GM20000 (cell line): ENCODE data around the gene SEMA4D.

Experiments used
- DNase-seq: peaks from one replicate; pipeline ENCODE4 v3.0.0; 2012; ENCODE audit warnings: low spot score
- TF ChIP-seq, protein P1 (sequence below): IDR thresholded peaks from 2 replicates; pipeline ENCODE4 v1.5.1; 2012; ENCODE audit warnings: mild to moderate bottlenecking, control low read depth; ENCODE audit errors: extremely low read depth, missing control alignments

Gene SEMA4D

DNA sequence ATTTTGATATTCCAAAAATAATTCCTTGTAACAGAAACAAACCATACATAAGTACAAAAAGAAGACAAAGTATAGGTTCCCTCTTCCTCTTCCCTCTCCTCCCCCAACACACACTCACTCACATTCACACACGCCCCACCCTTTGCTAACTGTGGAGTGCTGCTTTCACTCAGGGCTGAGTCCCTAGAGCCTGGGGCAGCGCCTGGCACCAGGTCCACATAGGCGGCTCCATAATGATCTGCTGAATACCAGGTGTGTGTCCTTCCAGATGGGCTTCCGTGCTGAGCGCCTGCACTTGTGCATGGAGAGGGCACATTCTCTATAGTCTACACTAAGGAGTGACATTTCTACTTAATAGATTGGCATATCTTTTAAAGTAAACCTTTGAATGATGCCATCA lies 3.7 kb downstream of the SEMA4D start:
- DNase-seq: no peak
- TF ChIP-seq, protein P1, sequence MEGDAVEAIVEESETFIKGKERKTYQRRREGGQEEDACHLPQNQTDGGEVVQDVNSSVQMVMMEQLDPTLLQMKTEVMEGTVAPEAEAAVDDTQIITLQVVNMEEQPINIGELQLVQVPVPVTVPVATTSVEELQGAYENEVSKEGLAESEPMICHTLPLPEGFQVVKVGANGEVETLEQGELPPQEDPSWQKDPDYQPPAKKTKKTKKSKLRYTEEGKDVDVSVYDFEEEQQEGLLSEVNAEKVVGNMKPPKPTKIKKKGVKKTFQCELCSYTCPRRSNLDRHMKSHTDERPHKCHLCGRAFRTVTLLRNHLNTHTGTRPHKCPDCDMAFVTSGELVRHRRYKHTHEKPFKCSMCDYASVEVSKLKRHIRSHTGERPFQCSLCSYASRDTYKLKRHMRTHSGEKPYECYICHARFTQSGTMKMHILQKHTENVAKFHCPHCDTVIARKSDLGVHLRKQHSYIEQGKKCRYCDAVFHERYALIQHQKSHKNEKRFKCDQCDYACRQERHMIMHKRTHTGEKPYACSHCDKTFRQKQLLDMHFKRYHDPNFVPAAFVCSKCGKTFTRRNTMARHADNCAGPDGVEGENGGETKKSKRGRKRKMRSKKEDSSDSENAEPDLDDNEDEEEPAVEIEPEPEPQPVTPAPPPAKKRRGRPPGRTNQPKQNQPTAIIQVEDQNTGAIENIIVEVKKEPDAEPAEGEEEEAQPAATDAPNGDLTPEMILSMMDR: no peak

DNA sequence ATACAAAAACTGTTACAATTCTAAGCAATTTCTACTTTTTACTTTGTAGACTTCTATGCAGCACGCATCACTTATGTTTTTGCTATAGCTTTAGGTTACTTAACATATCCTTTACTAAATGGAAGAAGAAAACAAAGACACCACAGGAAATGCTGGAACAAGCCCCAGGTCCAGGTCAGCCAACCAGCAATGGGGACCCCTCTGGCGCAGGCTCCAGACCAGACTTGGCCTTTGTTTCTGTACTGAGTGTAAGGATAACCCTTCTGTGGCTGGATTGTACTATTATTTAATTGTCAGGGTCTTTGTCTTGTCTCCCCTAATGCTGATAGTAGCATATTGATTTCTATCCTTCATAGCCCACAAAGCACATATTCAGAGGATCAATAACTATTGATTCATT lies 4.2 kb downstream of the SEMA4D start:
- TF ChIP-seq, protein P1: no peak
- DNase-seq: no peak

DNA sequence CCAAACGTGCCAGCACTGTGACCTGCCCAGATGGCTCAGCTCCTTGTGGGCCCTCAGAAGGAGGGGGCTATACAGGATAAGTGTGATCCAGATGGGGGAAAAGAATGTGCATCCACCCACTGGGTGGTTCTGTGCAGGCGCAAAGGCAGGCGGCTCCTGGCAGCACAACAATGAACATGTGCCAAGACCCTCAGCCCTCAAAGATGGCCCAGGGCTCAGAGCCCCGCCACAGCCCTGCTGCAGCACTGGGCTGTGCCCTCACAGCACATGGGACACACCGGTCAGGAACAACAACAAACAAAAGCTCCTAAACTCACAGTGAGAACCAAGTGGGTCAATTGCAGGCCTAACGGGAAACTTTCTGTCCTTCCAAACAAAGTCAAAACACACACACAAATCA lies 4.7 kb downstream of the SEMA4D start:
- DNase-seq: no peak
- TF ChIP-seq, protein P1: no peak

DNA sequence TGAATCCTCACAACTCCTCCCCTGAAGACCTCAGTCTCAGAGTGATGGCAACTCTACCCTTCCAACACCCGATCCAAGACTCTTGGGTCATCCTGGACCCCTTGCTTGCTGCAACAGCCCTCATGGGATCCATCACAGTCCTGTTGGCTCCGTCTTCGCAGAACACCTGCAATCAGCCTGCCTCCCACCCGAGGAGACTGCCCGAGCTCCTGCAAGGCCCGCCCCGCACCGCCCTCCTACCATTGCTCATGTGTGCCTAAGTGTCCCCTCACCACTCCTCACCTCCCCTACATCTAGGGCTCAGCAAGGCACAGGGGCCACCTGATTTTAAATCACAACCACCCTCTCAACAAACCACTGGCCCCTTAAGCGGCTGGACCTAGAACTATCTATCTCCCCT lies 5.3 kb downstream of the SEMA4D start:
- TF ChIP-seq, protein P1: no peak
- DNase-seq: no peak

DNA sequence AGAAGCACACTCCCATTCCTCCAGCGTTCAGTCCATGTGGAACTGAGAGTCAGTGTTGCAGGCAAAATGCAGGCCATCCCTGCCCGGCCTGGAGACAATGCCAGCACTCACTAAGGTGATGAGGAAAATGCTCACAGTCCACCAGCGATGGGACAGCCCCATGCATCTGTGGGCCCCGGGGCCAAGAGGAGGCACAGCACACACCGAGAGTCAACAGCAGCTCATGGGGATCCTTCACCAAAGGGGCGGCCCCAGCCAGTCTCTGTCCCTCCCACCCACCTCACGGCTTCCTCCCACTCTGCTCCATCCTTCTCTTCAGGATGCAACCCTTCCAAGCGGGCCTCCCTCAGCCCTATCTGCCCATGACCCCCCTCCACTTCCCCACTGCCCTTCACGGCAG lies 6.2 kb downstream of the SEMA4D start:
- DNase-seq: no peak
- TF ChIP-seq, protein P1: no peak

DNA sequence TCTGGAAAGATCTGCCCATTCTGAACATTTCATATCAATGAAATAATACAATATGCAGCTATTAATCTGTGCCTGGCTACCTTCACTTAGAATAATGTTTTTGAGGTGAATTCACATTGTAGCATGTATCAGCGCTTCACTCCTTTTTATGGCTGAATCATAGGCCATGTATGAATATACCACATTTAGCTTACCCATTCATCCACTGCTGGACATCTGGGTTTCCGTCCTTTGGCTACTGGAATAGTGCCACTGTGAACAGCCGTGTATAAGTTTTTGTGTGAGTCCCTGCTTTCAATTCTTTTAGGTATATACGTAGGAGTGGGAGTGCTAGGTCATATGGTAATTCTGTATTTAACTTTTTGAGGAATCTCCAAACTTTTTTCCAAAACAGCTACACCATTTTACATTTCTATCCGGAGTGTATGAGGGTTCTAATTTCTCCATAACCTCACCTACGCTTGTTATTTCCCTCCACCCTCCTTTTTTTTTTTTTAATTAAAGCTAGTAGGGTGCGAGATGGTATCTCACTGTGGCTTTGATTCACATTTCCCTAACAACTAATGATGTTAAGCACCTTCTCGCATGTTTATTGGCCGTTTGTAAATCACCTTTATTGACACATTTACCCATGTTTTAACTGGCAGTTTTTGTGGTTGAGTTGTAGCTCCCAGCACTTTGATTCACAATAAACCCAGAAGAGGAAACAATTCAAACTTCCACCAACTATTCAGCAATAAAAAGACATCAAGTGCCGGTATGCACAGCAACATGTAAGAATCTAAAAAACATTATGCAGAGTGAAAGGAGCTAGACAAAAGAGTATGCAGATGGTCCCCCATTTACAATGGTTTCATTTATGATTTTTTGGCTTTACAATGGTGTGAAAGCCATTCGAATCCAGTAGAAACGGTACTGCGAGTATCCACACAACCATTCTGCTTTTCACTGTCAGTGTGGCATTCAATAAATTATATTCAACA lies 8.1 kb downstream of the SEMA4D start:
- no peak for DNase-seq
- TF ChIP-seq, protein P1: no peak

DNA sequence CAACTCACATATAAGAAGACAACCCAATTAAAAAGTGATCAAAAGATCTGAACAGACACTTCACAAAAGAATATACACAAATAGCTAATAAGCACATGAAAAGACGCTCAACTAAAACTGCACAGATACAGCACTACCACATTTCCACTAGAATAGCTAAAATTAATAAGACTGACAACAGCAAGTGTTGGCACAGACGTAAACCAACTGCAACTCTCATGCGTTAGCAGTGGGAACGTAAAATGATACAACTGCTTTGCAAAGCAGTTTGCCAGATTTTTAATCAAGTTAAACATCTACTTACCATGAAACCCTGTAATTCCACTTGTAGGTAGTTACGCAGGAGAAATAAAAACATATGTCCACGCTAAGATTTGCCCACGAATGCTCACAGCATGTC lies 9.0 kb downstream of the SEMA4D start:
- TF ChIP-seq, protein P1: no peak
- no peak for DNase-seq
